Muscle of back (tissue), 11 donors: ENCODE measurements around the gene SPEF2. TPM values are rescaled to one million over a fixed set of nuclear protein-coding genes. Genes with fewer than 3 reads are reported as not detected.

Experiments
- DNase-seq, 3 donors: peaks; one replicate each; pipeline versions ENCODE4 v3.0.0 to v3.0.0-alpha.2; 2013
- polyA plus RNA-seq, 10 donors: library from polyadenylated mRNA; unstranded; fragments of 120-200 nt; gene quantifications; one replicate each; pipeline ENCODE4 v1.2.1, GENCODE V29; 2013; ENCODE audit not compliant: insufficient read length in 10 of 10

The SPEF2 gene
- polyA plus RNA-seq, 10 donors = 5.5 to 16.1 (median 8.0) TPM

GRCh38 chr5:35781181-35781790 lies 163.6 kb downstream of the SPEF2 start:
- DNase-seq = peak in 1 of 3 donors; percentile 17

DNA sequence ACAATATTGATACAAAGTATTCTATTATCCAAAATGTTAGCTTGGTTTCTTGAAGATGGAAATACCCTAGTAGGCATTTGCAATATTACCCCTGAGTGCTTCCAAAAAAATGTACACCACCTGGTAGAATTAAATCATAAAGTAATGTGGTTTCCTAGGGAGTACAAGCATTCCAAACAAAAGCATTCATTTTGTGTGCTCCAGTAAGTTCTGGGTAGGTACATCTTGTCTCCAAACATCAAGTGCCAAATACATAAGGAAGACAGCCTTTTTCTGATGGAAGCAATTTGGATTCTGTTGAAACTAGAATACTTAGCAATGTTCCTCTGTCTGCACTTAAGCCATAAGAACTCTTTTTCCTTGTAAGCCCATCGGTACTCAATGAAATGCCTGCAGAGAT lies 165.9 kb downstream of the SPEF2 start:
- DNase-seq = no peak

GRCh38 chr5:35785601-35786085 lies 168.0 kb downstream of the SPEF2 start:
- no peak for DNase-seq

GRCh38 chr5:35788724-35789123 lies 171.1 kb downstream of the SPEF2 start:
- DNase-seq = peak in 1 of 3 donors; percentile 3

- no peak for DNase-seq
Observed at GRCh38 chr5:35789732-35790456, 172.2 kb downstream of the SPEF2 start.

DNA sequence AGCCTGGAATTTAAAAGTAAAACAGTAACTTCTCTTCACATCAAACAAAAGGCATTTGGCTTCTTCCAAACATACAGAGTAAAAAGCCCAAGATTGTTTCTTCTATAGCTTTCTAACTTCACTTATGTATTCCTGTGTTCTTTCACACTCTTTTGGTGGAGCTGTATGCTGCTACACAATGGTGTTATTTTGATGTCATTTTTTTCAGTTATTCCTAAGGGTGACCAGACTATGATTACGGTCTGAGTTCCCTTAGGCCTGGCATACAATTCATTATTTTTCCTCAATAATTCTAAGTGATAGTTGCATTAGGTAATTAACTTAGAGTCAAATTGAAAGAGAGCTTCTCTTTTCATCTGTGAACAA lies 172.8 kb downstream of the SPEF2 start:
- DNase-seq = no peak

- DNase-seq = no peak
Observed at GRCh38 chr5:35794328-35794619, 176.6 kb downstream of the SPEF2 start.

DNA sequence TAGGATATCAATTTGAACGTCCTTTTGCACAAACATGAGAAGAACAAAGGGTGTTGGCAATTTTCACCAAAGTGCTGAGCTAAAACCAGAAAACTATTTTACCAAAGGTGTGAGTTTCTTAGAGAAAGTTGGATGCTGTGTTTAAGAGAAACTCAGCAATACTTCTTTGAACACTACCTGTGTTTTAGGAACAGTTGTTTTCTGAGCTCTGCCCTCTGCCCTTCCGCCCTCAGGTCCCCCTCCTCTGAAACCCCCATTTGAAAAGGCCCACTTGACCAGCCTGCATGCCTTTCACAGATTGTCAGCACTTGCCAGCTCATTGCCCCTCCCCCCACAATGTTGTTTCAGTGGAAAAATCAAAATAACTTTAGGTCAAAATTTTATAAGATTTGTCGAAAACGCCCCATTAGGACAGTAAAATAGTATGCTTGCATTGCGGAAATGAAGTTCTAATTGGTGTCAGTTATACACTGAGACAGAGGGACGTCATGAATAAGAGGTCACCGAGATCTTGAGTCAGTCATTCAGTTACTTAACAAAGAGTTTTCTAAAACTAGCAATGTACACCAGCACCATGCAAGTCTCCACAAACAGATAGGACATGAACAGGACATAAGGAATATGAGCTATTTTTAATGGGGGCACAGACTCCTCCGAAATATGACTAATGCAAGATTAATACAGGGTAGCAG lies 177.2 kb downstream of the SPEF2 start:
- DNase-seq = no peak

DNA sequence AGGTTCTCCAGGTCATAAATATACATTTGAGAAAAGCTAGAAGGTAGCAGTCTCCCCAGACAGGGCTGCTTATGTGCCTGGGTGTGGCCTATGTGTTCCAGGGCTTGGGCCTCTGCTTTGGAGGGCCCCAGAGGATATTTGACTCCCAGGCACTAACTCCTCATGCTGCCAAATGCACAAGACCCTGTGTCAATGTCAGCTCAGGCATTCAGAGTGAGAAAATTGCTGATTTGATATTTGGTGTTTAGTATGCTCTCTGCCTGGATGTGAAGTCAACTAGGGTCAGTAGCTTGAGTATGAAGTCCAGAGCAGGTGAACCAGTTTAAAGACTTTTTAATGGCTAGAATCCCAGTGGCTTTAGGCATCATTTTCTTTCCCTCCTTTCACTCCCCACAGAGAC lies 181.5 kb downstream of the SPEF2 start:
- no peak for DNase-seq

GRCh38 chr5:35799753-35800152 lies 182.1 kb downstream of the SPEF2 start:
- no peak for DNase-seq

DNA sequence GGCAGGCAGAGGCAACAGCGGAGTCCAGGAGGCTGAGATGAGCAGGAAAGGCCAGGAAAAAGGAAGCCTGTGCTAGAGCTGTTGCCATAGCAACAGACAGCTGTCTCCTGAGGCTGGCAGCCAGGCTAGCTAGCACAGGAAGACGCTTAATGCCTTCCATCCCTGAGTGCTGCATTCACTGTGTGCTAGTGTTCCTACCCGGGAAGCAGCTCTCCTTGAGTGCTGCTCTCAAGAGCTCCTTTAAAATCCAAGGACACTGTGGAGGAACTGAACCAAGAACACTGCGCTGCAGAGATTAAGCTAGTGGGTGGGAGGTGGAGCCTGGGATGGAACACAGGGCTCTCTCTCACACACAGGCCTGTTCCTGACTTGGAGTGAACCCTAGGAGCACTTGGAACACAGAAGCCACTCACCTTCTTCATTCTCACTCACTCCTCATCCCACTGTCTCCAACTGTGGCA lies 185.6 kb downstream of the SPEF2 start:
- peak; percentile 78 to 90 (median 85) for DNase-seq

DNA sequence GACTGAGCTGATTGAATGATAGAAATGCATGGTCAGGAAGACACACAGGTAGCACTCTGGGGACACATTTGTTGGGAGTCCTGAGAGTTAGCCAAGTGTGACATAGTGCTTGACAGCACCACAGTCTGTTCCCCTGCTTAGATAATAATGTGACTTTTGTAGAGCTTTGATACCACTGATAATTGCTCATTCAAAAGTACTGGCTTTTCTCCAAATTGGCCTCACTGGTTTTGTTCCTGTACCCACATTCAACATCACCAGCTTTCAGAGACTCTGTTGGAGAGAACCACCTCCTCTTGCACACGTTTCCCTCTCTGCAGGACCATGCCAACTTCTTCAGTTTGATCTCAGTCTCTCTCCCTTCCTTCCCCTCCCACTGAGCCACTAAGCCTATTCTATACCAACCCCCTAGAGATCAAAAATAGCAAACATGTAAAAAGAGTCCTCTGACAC lies 186.6 kb downstream of the SPEF2 start:
- no peak for DNase-seq

DNA sequence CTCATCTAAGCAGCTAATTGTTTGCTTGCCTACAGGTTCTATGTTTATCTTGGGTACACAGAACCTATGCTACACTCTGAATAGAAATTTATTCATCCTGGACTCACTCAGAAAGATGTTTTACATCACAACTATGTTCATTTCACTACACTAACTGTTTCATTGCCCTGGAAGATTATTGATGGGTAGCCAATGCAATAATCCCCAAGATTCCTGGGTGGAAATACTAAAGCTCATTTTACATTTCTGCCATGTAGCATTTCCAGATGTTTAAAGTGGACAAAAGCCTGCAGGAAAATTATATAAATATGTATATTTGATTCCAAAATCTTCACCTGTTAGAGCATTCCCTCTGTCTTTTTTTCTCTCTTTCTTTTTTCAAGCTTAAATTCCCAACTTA lies 187.2 kb downstream of the SPEF2 start:
- DNase-seq = no peak

GRCh38 chr5:35810601-35811000 lies 192.9 kb downstream of the SPEF2 start:
- DNase-seq = no peak

- DNase-seq = no peak
Observed at GRCh38 chr5:35811108-35811741, 193.6 kb downstream of the SPEF2 start.

DNA sequence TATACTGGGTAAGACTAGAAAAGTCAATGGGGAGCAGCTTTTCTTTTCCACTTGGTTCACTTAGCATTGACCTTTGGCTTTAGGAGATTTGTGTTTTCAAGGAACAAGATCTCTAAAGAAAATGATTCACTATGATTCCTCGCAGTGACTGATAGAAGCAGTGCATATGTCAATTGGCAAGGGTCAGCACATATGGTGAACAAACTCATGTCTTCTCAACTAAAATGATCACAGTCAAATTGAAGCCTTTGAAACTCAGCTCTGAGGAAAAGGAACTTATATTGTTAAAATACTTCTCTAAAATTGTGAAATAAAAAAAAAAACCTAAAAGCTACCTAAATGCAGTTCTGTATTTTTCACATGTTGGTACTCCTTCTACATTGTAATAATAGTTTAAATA lies 195.9 kb downstream of the SPEF2 start:
- no peak for DNase-seq

DNA sequence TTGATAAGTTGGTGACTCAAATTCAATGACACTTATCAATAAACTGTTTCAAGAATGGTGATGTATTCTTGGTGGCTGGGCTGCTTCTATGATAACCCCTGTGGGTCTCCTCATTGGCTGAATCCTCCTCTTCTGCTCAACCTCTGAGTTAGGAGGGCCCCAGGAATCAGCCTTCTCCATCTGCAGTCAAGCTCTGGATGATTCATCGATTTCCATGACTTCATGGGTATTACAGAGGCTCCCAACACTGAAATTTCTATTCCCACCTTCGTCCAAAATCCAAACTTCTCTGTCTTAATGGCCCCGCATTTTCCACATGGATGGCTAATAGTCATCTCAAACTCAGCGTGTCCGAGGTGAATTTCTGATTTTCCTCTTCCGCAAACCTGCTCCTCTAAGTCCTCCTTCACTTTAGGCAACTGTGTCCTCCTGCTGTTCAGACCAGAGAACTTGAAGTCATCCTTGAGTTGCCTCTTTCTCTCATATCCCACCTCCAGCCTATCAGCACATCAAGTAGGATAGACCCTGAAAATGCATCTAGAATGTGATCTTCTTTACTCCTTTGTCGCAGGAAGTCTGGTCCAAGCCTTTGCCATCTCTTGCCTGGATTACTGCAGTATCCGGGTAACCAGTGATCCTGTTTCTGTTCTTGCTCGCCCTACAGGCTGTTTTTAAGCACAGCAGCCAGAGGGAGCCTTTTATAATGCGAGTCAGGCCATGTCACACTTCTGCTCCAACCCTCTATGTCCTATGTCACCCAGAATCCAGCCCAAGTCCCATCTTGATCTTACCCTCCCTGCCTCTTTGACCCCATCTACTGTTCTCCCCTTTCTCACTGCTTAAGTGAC lies 197.7 kb downstream of the SPEF2 start:
- no peak for DNase-seq

DNA sequence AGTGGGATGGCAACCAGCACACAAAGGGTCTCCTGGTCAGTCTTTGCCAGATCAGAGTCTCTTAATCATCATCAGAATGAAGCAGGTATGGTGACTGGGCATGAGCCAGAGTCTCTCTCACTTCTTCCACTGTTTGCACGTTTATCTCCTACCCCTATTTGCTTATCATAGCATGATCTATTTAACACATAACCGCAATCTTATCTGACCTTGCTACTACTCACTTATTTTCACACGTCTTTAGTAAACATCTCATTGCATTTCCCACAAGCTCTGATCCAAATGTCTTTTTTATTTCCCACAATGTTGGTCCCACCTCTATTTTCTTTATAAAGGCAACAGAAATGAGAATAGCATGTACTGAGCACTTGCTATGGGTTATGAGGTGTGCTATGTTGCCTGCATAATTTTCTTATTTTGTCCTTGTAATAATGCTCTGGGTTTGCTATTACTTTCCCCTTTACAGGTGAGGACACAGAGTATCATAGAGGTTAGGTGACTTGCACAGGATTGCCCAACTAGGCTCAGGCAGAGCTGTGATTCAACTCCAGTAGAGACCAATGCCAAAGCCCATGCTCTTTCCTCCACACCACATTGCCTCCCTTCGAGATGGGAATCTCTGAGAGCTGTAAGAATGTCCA lies 199.3 kb downstream of the SPEF2 start:
- no peak for DNase-seq

DNA sequence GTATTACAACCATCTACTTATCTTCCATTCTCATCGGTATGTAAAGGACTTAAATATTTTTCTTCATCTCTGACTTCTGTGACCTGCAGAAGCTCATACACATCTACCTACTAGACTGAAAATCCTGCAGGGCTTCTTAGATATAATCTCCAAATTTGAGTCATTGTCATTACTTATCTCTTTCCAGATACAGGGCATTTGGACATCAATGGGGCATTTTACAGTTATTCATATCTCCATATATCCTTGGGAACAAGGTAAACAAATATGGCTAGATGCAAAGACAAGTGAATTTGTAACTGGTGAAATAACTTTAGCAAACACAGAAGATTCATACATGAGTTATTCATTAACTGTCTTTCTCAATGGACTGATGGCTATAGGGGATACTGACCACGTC lies 201.4 kb downstream of the SPEF2 start:
- no peak for DNase-seq

GRCh38 chr5:35819668-35820067 lies 202.0 kb downstream of the SPEF2 start:
- DNase-seq = no peak

- no peak for DNase-seq
Observed at GRCh38 chr5:35820735-35821134, 203.1 kb downstream of the SPEF2 start.
